HCT116 (cell line): ENCODE measurements around the gene PAIP1.

Source experiments
- CEBPB ChIP-seq: IDR thresholded peaks from 2 replicates; pipeline ENCODE4 v1.6.1; 2012; ENCODE audit warnings: low read depth
- EGR1 ChIP-seq: IDR thresholded peaks from 2 replicates; pipeline ENCODE4 v1.6.1; 2012; ENCODE audit warnings: low read depth
- EZH2 ChIP-seq: fragments of 200-600 bp; sonication (generic); IDR thresholded peaks from 2 replicates; pipeline ENCODE4 v1.6.1; 2017; ENCODE audit warnings: antibody characterized with exemption, mixed run types
- POLR2A ChIP-seq: IDR thresholded peaks from 2 replicates; pipeline ENCODE4 v1.7.0; 2011; ENCODE audit warnings: borderline replicate concordance; ENCODE audit not compliant: insufficient read depth, insufficient read length; ENCODE audit errors: extremely low read depth
- POLR2AphosphoS5 ChIP-seq: IDR thresholded peaks from 2 replicates; pipeline ENCODE4 v1.6.1; 2011; ENCODE audit warnings: mild to moderate bottlenecking, low read depth, low read length, moderate library complexity
- ZFX ChIP-seq: fragments of 450-650 bp; IDR thresholded peaks from 2 replicates; pipeline ENCODE4 v1.6.1; 2017
- TF ChIP-seq, protein P1 (sequence below): IDR thresholded peaks from 2 replicates; pipeline ENCODE4 v1.6.1; 2012; ENCODE audit warnings: low read depth
- TF ChIP-seq, protein P2 (sequence below), 3 experiments: fragments of 200-600 bp in 1 of 3; sonication (generic) in 1 of 3; IDR thresholded peaks in 2 of 3; conservative IDR thresholded peaks in 1 of 3; 2 replicates each; pipeline ENCODE4 v1.5.1; 2012 to 2017; ENCODE audit warnings: low read depth in 2 of 3, low read length in 2 of 3, antibody characterized with exemption in 1 of 3, borderline replicate concordance in 1 of 3, control low read depth in 1 of 3, mild to moderate bottlenecking in 1 of 3, mixed read lengths in 1 of 3, mixed run types in 1 of 3, moderate library complexity in 1 of 3; ENCODE audit not compliant: insufficient read depth in 1 of 3
- TF ChIP-seq, protein P3 (sequence below): IDR thresholded peaks from 2 replicates; pipeline ENCODE4 v1.6.1; 2011; ENCODE audit warnings: mild to moderate bottlenecking, low read length, moderate library complexity; ENCODE audit not compliant: insufficient replicate concordance; ENCODE audit errors: extremely low read depth
- TF ChIP-seq, protein P4 (sequence below): IDR thresholded peaks from 2 replicates; pipeline ENCODE4 v1.6.1; 2012

DNA sequence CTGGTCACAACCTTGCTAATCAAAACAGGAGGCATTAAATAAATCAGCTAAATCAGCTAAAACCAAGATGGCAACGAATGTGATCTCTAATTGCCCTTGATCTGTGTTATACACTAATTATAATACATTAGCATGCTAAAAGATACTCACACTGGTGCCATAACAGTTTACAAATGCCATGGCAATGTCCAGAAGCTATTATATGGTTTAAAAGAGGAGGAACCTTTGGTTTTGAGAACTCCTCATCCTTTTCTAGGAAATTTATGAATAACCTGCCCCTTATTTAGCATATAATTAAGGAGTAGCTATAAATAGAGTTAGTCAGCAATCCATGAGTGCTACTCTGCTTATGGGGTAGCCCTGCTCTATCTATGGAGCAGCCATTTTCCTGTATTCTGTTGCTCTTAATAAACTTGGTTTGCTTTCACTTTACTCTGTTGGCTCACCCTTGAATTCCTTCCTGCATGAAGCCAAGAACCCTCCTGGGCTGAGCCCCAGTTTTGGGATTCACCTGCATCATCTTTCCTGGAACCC is 27.4 kb upstream of the PAIP1 start:
- TF ChIP-seq, protein P1, sequence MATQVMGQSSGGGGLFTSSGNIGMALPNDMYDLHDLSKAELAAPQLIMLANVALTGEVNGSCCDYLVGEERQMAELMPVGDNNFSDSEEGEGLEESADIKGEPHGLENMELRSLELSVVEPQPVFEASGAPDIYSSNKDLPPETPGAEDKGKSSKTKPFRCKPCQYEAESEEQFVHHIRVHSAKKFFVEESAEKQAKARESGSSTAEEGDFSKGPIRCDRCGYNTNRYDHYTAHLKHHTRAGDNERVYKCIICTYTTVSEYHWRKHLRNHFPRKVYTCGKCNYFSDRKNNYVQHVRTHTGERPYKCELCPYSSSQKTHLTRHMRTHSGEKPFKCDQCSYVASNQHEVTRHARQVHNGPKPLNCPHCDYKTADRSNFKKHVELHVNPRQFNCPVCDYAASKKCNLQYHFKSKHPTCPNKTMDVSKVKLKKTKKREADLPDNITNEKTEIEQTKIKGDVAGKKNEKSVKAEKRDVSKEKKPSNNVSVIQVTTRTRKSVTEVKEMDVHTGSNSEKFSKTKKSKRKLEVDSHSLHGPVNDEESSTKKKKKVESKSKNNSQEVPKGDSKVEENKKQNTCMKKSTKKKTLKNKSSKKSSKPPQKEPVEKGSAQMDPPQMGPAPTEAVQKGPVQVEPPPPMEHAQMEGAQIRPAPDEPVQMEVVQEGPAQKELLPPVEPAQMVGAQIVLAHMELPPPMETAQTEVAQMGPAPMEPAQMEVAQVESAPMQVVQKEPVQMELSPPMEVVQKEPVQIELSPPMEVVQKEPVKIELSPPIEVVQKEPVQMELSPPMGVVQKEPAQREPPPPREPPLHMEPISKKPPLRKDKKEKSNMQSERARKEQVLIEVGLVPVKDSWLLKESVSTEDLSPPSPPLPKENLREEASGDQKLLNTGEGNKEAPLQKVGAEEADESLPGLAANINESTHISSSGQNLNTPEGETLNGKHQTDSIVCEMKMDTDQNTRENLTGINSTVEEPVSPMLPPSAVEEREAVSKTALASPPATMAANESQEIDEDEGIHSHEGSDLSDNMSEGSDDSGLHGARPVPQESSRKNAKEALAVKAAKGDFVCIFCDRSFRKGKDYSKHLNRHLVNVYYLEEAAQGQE = no peak
- TF ChIP-seq, protein P2, sequence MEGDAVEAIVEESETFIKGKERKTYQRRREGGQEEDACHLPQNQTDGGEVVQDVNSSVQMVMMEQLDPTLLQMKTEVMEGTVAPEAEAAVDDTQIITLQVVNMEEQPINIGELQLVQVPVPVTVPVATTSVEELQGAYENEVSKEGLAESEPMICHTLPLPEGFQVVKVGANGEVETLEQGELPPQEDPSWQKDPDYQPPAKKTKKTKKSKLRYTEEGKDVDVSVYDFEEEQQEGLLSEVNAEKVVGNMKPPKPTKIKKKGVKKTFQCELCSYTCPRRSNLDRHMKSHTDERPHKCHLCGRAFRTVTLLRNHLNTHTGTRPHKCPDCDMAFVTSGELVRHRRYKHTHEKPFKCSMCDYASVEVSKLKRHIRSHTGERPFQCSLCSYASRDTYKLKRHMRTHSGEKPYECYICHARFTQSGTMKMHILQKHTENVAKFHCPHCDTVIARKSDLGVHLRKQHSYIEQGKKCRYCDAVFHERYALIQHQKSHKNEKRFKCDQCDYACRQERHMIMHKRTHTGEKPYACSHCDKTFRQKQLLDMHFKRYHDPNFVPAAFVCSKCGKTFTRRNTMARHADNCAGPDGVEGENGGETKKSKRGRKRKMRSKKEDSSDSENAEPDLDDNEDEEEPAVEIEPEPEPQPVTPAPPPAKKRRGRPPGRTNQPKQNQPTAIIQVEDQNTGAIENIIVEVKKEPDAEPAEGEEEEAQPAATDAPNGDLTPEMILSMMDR (IDR thresholded peaks at IDR 0.05 in 2 of 3, conservative IDR thresholded peaks at IDR 0.05 in 1 of 3; ENCODE audit: borderline replicate concordance in 1 of 3, insufficient read depth in 1 of 3, low read depth in 2 of 3, low read length in 2 of 3) = no peak
- TF ChIP-seq EZH2 (no peak), EGR1 (no peak), POLR2AphosphoS5 (no peak), POLR2A (no peak), CEBPB (no peak), ZFX (no peak)
- TF ChIP-seq, protein P3, sequence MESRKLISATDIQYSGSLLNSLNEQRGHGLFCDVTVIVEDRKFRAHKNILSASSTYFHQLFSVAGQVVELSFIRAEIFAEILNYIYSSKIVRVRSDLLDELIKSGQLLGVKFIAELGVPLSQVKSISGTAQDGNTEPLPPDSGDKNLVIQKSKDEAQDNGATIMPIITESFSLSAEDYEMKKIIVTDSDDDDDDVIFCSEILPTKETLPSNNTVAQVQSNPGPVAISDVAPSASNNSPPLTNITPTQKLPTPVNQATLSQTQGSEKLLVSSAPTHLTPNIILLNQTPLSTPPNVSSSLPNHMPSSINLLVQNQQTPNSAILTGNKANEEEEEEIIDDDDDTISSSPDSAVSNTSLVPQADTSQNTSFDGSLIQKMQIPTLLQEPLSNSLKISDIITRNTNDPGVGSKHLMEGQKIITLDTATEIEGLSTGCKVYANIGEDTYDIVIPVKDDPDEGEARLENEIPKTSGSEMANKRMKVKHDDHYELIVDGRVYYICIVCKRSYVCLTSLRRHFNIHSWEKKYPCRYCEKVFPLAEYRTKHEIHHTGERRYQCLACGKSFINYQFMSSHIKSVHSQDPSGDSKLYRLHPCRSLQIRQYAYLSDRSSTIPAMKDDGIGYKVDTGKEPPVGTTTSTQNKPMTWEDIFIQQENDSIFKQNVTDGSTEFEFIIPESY = no peak
- TF ChIP-seq, protein P4, sequence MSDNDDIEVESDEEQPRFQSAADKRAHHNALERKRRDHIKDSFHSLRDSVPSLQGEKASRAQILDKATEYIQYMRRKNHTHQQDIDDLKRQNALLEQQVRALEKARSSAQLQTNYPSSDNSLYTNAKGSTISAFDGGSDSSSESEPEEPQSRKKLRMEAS = no peak
